HepG2 (cell line): ENCODE results near the gene C1QTNF12. TPM values are rescaled to one million over a fixed set of nuclear protein-coding genes. Genes with fewer than 3 reads are reported as not detected.

Experiments used
- AGO2 ChIP-seq: fragments of 200-400 bp; formaldehyde crosslinking; optimal IDR thresholded peaks from 2 replicates; pipeline ENCODE3; 2017; ENCODE audit warnings: mild to moderate bottlenecking, low read depth, low read length, moderate library complexity
- ARNT2 ChIP-seq: sonication (generic); formaldehyde crosslinking; IDR thresholded peaks from 2 replicates; pipeline ENCODE4 v1.8.0; 2022; ENCODE audit warnings: mild to moderate bottlenecking, low read depth, missing genetic modification reagents, moderate library complexity
- ELF1 ChIP-seq: sonication (generic); formaldehyde crosslinking; IDR thresholded peaks from 2 replicates; pipeline ENCODE4 v1.4.0; 2020; ENCODE audit warnings: missing genetic modification reagents
- HDAC1 ChIP-seq: sonication (generic); formaldehyde crosslinking; IDR thresholded peaks from 2 replicates; pipeline ENCODE4 v1.5.1; 2020; ENCODE audit warnings: mild to moderate bottlenecking, missing genetic modification reagents
- KDM2A ChIP-seq: sonication (generic); formaldehyde crosslinking; IDR thresholded peaks from 2 replicates; pipeline ENCODE4 v1.4.0; 2020; ENCODE audit warnings: low read depth, missing genetic modification reagents, borderline replicate concordance
- NCOA1 ChIP-seq: sonication (generic); formaldehyde crosslinking; IDR thresholded peaks from 2 replicates; pipeline ENCODE4 v1.9.0; 2021; ENCODE audit warnings: missing genetic modification reagents
- POLR2AphosphoS5 ChIP-seq: IDR thresholded peaks from 2 replicates; pipeline ENCODE4 v1.6.1; 2012; ENCODE audit warnings: low read depth, low read length
- TAF1 ChIP-seq: sonication (generic); formaldehyde crosslinking; IDR thresholded peaks from 2 replicates; pipeline ENCODE4 v1.4.0; 2020; ENCODE audit warnings: missing genetic modification reagents
- ZBTB7A ChIP-seq: sonication (generic); formaldehyde crosslinking; IDR thresholded peaks from 2 replicates; pipeline ENCODE4 v1.8.0; 2022; ENCODE audit warnings: mild to moderate bottlenecking, missing genetic modification reagents
- ZIK1 ChIP-seq: sonication (generic); formaldehyde crosslinking; IDR thresholded peaks from 2 replicates; pipeline ENCODE4 v1.5.0; 2020; ENCODE audit warnings: mild to moderate bottlenecking, low read depth, missing genetic modification reagents, borderline replicate concordance
- polyA plus RNA-seq, 8 experiments: library from polyadenylated mRNA; depleted of rRNA in 3 of 8; stranded (reverse) in 7 of 8; unstranded in 1 of 8; fragments of >200 nt; fragmentation: Illumina TruSeq in 4 of 8; extraction: Trizol in 4 of 8; gene quantifications; 2 replicates each; pipeline versions ENCODE4 v1.2.1 to v1.2.3, GENCODE V29; 2011 to 2016; ENCODE audit warnings: low read depth in 4 of 8, missing spikeins in 1 of 8, mixed read lengths in 1 of 8; ENCODE audit not compliant: insufficient read depth in 1 of 8
- total RNA-seq, 5 experiments: library from RNA; depleted of rRNA; stranded (reverse); fragments of >200 nt; fragmentation: Illumina TruSeq; extraction: Trizol; gene quantifications; 2 replicates each; pipeline ENCODE4 v1.2.3, GENCODE V29; 2016; ENCODE audit warnings: low read depth in 1 of 5
- TF ChIP-seq, protein P1 (sequence below): sonication (generic); formaldehyde crosslinking; IDR thresholded peaks from 2 replicates; pipeline ENCODE4 v1.8.0; 2022; ENCODE audit warnings: missing genetic modification reagents, mild to moderate bottlenecking, inconsistent platforms, borderline replicate concordance
- TF ChIP-seq, protein P2 (sequence below): IDR thresholded peaks from 2 replicates; pipeline ENCODE4 v1.6.1; 2016; ENCODE audit warnings: low read depth, control low read depth
- TF ChIP-seq, protein P3 (sequence below): sonication (generic); formaldehyde crosslinking; IDR thresholded peaks from 2 replicates; pipeline ENCODE4 v1.4.0; 2020; ENCODE audit warnings: mild to moderate bottlenecking, missing genetic modification reagents
- TF ChIP-seq, protein P4 (sequence below): sonication (generic); formaldehyde crosslinking; IDR thresholded peaks from 2 replicates; pipeline ENCODE4 v1.4.0; 2020; ENCODE audit warnings: missing genetic modification reagents

The C1QTNF12 gene
- total and polyA plus RNA-seq, 2 of the 13 experiments (the other 11 are each of a cell fraction or from before 2014, with no cell fraction given): 0.18 to 0.64 TPM

DNA sequence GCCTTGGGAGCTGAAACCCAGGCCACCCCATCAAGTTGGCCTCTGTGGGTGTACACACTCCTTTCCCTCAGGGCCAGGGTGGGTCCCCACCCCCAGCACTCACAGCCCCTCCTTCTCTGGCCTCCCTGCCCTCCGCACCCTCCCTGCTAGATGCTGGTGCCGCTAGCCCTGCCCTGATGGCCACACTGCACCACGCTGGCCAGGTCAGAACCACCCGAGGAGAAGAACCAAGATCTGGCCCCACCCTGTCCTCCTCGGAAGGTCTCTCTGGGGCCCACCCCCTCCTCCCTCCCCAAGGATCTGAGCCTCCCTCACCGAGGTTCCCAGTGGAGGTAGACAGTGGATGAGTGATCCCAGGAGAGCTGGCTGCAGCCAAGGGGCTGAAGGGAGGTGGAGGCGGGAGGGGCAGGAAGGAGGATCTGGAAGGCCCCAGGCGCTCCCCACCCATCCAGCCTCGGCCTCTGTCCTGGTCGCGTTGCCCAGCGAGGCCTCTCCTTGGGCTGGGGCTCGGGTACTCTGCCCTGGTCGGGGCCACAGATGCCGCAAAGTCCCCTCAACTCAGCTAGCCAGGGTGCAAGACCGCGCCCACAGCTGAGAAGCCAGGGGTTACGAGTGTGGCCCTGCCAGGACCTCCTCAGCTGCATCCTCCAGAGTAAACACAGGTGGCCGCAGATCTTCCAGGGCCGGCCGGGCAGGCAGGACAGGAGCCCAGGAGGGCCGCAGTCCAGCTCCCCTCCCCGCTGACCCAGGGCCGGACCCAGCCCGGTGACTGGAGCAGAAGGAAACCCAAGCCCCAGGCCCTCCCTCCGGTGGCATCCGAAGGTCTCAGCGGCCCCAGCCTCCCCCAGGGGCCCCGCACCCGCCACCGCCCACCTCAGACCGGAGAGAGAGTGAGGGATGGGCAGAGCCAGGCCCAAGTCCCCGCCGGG is 9.3 kb downstream of the C1QTNF12 start (continued):
- TF ChIP-seq ZBTB7A (CRISPR knock-in tag) (peak; percentile 52; the same call in 1 of the 2 replicates), HDAC1 (CRISPR knock-in tag) (peak; percentile 43; the same call in 1 of the 2 replicates), TAF1 (CRISPR knock-in tag) (0 out of 2 replicates have a peak, but pooled peaks have one; percentile 17), NCOA1 (0 out of 2 replicates have a peak, but pooled peaks have one; percentile 28), KDM2A (peak; percentile 73; the same call in 1 of the 2 replicates), ELF1 (CRISPR knock-in tag) (peak; percentile 22), ARNT2 (0 out of 2 replicates have a peak, but pooled peaks have one; percentile 15), POLR2AphosphoS5 (0 out of 2 replicates have a peak, but pooled peaks have one; percentile 11), ZIK1 (CRISPR knock-in tag) (0 out of 2 replicates have a peak, but pooled peaks have one; percentile 0), AGO2 (peak; percentile 41)
- TF ChIP-seq, protein P1, sequence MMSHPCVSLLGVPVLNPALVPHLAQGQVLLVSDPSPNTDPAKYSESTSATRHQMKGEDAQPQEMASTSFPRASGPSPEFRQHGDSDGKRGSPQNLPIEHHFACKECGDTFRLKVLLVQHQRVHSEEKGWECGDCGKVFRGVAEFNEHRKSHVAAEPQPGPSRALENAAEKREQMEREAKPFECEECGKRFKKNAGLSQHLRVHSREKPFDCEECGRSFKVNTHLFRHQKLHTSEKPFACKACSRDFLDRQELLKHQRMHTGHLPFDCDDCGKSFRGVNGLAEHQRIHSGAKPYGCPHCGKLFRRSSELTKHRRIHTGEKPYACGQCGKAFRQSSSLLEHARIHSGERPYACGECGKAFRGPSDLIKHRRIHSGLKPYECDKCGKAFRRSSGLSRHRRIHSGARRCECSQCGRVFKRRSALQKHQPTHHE (CRISPR knock-in tag): 0 out of 2 replicates have a peak, but pooled peaks have one; percentile 9
- TF ChIP-seq, protein P2, sequence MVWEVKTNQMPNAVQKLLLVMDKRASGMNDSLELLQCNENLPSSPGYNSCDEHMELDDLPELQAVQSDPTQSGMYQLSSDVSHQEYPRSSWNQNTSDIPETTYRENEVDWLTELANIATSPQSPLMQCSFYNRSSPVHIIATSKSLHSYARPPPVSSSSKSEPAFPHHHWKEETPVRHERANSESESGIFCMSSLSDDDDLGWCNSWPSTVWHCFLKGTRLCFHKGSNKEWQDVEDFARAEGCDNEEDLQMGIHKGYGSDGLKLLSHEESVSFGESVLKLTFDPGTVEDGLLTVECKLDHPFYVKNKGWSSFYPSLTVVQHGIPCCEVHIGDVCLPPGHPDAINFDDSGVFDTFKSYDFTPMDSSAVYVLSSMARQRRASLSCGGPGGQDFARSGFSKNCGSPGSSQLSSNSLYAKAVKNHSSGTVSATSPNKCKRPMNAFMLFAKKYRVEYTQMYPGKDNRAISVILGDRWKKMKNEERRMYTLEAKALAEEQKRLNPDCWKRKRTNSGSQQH (CRISPR knock-in tag): 0 out of 2 replicates have a peak, but pooled peaks have one; percentile 46
- TF ChIP-seq, protein P3, sequence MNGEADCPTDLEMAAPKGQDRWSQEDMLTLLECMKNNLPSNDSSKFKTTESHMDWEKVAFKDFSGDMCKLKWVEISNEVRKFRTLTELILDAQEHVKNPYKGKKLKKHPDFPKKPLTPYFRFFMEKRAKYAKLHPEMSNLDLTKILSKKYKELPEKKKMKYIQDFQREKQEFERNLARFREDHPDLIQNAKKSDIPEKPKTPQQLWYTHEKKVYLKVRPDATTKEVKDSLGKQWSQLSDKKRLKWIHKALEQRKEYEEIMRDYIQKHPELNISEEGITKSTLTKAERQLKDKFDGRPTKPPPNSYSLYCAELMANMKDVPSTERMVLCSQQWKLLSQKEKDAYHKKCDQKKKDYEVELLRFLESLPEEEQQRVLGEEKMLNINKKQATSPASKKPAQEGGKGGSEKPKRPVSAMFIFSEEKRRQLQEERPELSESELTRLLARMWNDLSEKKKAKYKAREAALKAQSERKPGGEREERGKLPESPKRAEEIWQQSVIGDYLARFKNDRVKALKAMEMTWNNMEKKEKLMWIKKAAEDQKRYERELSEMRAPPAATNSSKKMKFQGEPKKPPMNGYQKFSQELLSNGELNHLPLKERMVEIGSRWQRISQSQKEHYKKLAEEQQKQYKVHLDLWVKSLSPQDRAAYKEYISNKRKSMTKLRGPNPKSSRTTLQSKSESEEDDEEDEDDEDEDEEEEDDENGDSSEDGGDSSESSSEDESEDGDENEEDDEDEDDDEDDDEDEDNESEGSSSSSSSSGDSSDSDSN (CRISPR knock-in tag): peak; percentile 77
- TF ChIP-seq, protein P4, sequence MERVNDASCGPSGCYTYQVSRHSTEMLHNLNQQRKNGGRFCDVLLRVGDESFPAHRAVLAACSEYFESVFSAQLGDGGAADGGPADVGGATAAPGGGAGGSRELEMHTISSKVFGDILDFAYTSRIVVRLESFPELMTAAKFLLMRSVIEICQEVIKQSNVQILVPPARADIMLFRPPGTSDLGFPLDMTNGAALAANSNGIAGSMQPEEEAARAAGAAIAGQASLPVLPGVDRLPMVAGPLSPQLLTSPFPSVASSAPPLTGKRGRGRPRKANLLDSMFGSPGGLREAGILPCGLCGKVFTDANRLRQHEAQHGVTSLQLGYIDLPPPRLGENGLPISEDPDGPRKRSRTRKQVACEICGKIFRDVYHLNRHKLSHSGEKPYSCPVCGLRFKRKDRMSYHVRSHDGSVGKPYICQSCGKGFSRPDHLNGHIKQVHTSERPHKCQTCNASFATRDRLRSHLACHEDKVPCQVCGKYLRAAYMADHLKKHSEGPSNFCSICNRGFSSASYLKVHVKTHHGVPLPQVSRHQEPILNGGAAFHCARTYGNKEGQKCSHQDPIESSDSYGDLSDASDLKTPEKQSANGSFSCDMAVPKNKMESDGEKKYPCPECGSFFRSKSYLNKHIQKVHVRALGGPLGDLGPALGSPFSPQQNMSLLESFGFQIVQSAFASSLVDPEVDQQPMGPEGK (CRISPR knock-in tag): peak; percentile 28
- TF ChIP-seq, all 625 proteins: peak for 36
